ENCODE data around the gene SUDS3. TPM values are rescaled to one million over a fixed set of nuclear protein-coding genes. Genes with fewer than 3 reads are reported as not detected.

Gene SUDS3
- total RNA-seq, 1 experiment from 2014 or later, result 62.8 TPM

- no TSS peak for BruUV-seq (replicated peaks)
- TF ChIP-seq EZH2 (IDR thresholded peaks at IDR 0.05; ENCODE audit: low read length, unreplicated experiment) (no peak), CTCF (conservative IDR thresholded peaks at IDR 0.05; ENCODE audit: low read depth, low read length) (no peak), EZH2phosphoT487 (IDR thresholded peaks at IDR 0.05; ENCODE audit: borderline replicate concordance, low read length) (no peak)
- ChIA-PET POLR2A (ENCODE audit: unreplicated experiment) (no interaction called here), CTCF (no interaction called here)
- DNase-seq (no peak), ATAC-seq (no peak)
- H2AFZ ChIP-seq (ENCODE audit: low read length), result no peak overlapping the region
- no peaks in the 10 kb centered on the region for H3K9me3 ChIP-seq (ENCODE audit: low read length)
- no peaks in the 10 kb centered on the region for H4K20me1 ChIP-seq (ENCODE audit: low read length)
- H3K4me3 ChIP-seq (ENCODE audit: low read length), result no peak overlapping the region
- H3K9ac ChIP-seq (ENCODE audit: low read length), result no peak overlapping the region
- no peak overlapping the region for H3K4me2 ChIP-seq (ENCODE audit: low read length)
- H3K4me1 ChIP-seq (ENCODE audit: insufficient read depth, low read length), result peaks cover 33% of the 10 kb centered on the region
- no peaks in the 10 kb centered on the region for H3K36me3 ChIP-seq (ENCODE audit: low read depth, low read length)
- intact Hi-C loops (cut with micrococcal nuclease), result no loop called here
- H3F3A ChIP-seq (ENCODE audit: low read length, unreplicated experiment), result no peaks in the 10 kb centered on the region
- no peaks in the 10 kb centered on the region for H3K27me3 ChIP-seq (ENCODE audit: low read length)
- peaks cover 20% of the 10 kb centered on the region for H3K79me2 ChIP-seq (ENCODE audit: low read length)
- H3K27ac ChIP-seq (ENCODE audit: low read length), result no peak overlapping the region
- H3K9me2 ChIP-seq (replicated peaks; ENCODE audit: low read length), result no peaks in the 10 kb centered on the region
These were observed 21.5 kb upstream of the SUDS3 start for GRCh38 chr12:118354903-118355302.

- H4K20me1 ChIP-seq (ENCODE audit: low read length), result no peaks in the 10 kb centered on the region
- no peaks in the 10 kb centered on the region for H3K36me3 ChIP-seq (ENCODE audit: low read depth, low read length)
- no peaks in the 10 kb centered on the region for H3K27me3 ChIP-seq (ENCODE audit: low read length)
- no peaks in the 10 kb centered on the region for H3K9me3 ChIP-seq (ENCODE audit: low read length)
- TF ChIP-seq CTCF (conservative IDR thresholded peaks at IDR 0.05; ENCODE audit: low read depth, low read length) (no peak), EZH2 (IDR thresholded peaks at IDR 0.05; ENCODE audit: low read length, unreplicated experiment) (no peak), EZH2phosphoT487 (IDR thresholded peaks at IDR 0.05; ENCODE audit: borderline replicate concordance, low read length) (no peak)
- no peak overlapping the region for H3K27ac ChIP-seq (ENCODE audit: low read length)
- H3K4me1 ChIP-seq (ENCODE audit: insufficient read depth, low read length), result peaks cover 38% of the 10 kb centered on the region
- no peak for DNase-seq
- no peaks in the 10 kb centered on the region for H3F3A ChIP-seq (ENCODE audit: low read length, unreplicated experiment)
- no peak overlapping the region for H3K9ac ChIP-seq (ENCODE audit: low read length)
- POLR2A ChIA-PET (ENCODE audit: unreplicated experiment), result no interaction called here
- peaks cover 20% of the 10 kb centered on the region for H3K79me2 ChIP-seq (ENCODE audit: low read length)
- no peaks in the 10 kb centered on the region for H3K9me2 ChIP-seq (replicated peaks; ENCODE audit: low read length)
- no peak overlapping the region for H2AFZ ChIP-seq (ENCODE audit: low read length)
- H3K4me2 ChIP-seq (ENCODE audit: low read length), result no peak overlapping the region
- ATAC-seq, result no peak
- H3K4me3 ChIP-seq (ENCODE audit: low read length), result no peak overlapping the region
- BruUV-seq (replicated peaks), result no TSS peak
- intact Hi-C loops (cut with micrococcal nuclease), result no loop called here
- CTCF ChIA-PET, result no interaction called here
These were observed 20.5 kb upstream of the SUDS3 start for GRCh38 chr12:118355843-118356242.

- BruUV-seq (replicated peaks), result no TSS peak
- H3K27me3 ChIP-seq (ENCODE audit: low read length), result no peaks in the 10 kb centered on the region
- ChIA-PET CTCF (interaction anchor here (0.6 kb wide), 1 partner anchor 21 kb away, joined by 11 read pairs; no protein-coding TSS in a partner anchor), POLR2A (ENCODE audit: unreplicated experiment) (no interaction called here)
- no peaks in the 10 kb centered on the region for H4K20me1 ChIP-seq (ENCODE audit: low read length)
- DNase-seq (peak; percentile 54), ATAC-seq (no peak)
- no peaks in the 10 kb centered on the region for H3K9me3 ChIP-seq (ENCODE audit: low read length)
- no peaks in the 10 kb centered on the region for H3F3A ChIP-seq (ENCODE audit: low read length, unreplicated experiment)
- H3K27ac ChIP-seq (ENCODE audit: low read length), result peak overlapping the region; percentile 31
- H3K36me3 ChIP-seq (ENCODE audit: low read depth, low read length), result no peaks in the 10 kb centered on the region
- H3K9me2 ChIP-seq (replicated peaks; ENCODE audit: low read length), result no peaks in the 10 kb centered on the region
- H3K79me2 ChIP-seq (ENCODE audit: low read length), result peaks cover 20% of the 10 kb centered on the region
- intact Hi-C loops (cut with micrococcal nuclease), result no loop called here
- H3K4me2 ChIP-seq (ENCODE audit: low read length), result peak overlapping the region; percentile 1; the same call in 1 of the 2 replicates
- H2AFZ ChIP-seq (ENCODE audit: low read length), result peak overlapping the region; percentile 11; the same call in 1 of the 2 replicates
- no peak overlapping the region for H3K4me3 ChIP-seq (ENCODE audit: low read length)
- H3K9ac ChIP-seq (ENCODE audit: low read length), result no peak overlapping the region
- TF ChIP-seq EZH2phosphoT487 (IDR thresholded peaks at IDR 0.05; ENCODE audit: borderline replicate concordance, low read length) (no peak), CTCF (conservative IDR thresholded peaks at IDR 0.05; ENCODE audit: low read depth, low read length) (no peak), EZH2 (IDR thresholded peaks at IDR 0.05; ENCODE audit: low read length, unreplicated experiment) (no peak)
- peaks cover 43% of the 10 kb centered on the region for H3K4me1 ChIP-seq (ENCODE audit: insufficient read depth, low read length)
These were observed 19.5 kb upstream of the SUDS3 start for GRCh38 chr12:118356809-118357256.
